Kidney glomerular epithelial cell (primary cell): ENCODE data around the gene SULT1A1.

Source experiments
- DNase-seq: peaks from one replicate; lab custom pipeline; 2025; lab: John Stamatoyannopoulos, UW

SULT1A1 gene

DNA sequence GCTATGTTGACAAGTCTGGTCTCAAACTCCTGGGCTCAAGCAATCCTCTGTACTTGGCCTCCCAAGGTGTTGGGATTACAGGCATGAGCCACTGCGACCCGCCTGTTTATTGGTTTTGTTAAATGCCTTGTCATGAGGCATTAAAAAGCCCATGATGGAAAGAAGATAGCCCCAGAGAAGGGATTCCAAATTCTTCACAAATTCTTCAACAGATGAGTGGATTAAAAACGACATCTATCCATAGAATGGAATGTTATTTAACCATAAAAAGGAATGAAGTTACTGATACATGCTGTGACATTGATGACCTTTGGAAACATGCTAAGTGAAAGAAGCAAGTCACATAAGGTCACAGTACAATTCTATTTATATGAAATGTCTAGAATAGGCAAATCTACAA, 51.4 kb downstream of the SULT1A1 start:
- no peak for DNase-seq

DNA sequence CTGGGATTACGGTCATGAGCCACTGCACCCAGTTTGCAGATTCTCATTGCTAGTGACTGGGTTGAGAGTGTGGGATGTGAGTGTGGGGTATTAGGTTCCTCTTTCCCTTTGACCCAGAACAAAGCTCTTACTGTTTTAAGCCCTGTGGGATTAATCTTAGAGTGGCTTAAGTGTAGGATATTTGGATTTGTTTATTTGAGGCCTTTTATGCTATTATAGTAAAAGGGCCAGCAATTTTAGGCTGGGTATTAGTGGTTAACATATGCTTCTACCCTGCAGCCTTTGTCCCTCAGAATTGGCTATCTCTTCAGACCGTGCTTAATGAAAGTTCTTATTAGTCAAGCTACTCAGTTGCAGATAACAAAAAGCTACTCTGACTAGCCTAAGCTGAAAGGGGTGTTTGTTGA, 52.9 kb downstream of the SULT1A1 start:
- DNase-seq, result no peak

DNA sequence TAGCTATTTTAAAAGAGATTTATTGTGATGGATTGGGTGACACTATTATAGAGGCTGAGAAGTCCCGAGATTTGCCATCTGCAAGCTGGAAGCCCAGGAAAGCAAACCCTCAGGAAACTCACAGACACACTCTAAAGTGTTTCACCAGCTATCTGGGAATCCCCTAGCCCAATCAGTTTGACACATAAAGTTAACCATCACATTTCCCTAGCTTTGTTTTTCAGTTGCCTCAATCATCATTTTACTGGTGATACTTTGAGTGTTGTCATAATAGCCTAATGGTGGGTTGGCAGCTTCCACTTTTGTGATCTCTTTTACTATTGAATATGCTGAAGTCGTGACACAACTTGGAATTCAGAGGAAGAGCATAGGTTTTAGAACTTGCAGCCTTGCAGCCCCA, 54.3 kb downstream of the SULT1A1 start:
- DNase-seq, result no peak
